Fibroblast of the aortic adventitia (primary cell): ENCODE data around the gene ABHD3. TPM values are rescaled to one million over a fixed set of nuclear protein-coding genes. Genes with fewer than 3 reads are reported as not detected.
A peak's percentile ranks its signal among the peaks of the same experiment; 100 is the strongest.
"Not testable (repeated sequence)": the region's sequence is repeated elsewhere in the genome, so short reads cannot be mapped to it uniquely, and the experiment has no call there.

Experiments
- DNase-seq: peaks from one replicate; pipeline ENCODE4 v3.0.0-alpha.2; 2010; ENCODE audit warnings: low read depth
- H3K4me3 ChIP-seq: 2 replicates; pipeline ENCODE4 v1.5.1; 2011; ENCODE audit warnings: low read depth, mild to moderate bottlenecking, control low read depth, low read length, moderate library complexity
- CTCF ChIP-seq: IDR thresholded peaks from 2 replicates; pipeline ENCODE4 v1.5.1; 2011; ENCODE audit warnings: mild to moderate bottlenecking, low read length, control low read depth, inconsistent platforms; ENCODE audit not compliant: insufficient read depth
- total RNA-seq: library from RNA; depleted of rRNA; stranded (reverse); fragments of >200 nt; gene quantifications from 2 replicates; pipeline ENCODE4 v1.2.3, GENCODE V29; 2012; ENCODE audit warnings: low replicate concordance

Gene ABHD3
- total RNA-seq, 1 donor: 5.5 TPM

GRCh38 chr18:21650311-21650710 is 54.3 kb downstream of the ABHD3 start:
- no peak for DNase-seq
- TF ChIP-seq CTCF: no peak

GRCh38 chr18:21640375-21640774 is 64.2 kb downstream of the ABHD3 start:
- not testable (repeated sequence) for H3K4me3 ChIP-seq, DNase-seq

More at GRCh38 chr18:21650311-21650710, 54.3 kb downstream of the ABHD3 start:
- H3K4me3 ChIP-seq: no peak overlapping the region

GRCh38 chr18:21638822-21639221 is 65.8 kb downstream of the ABHD3 start:
- no peak overlapping the region for H3K4me3 ChIP-seq
- no peak for DNase-seq
- TF ChIP-seq CTCF: no peak

- no peak for DNase-seq
- TF ChIP-seq CTCF: no peak
- H3K4me3 ChIP-seq: no peak overlapping the region
Measured at GRCh38 chr18:21636769-21637168, 67.8 kb downstream of the ABHD3 start.

GRCh38 chr18:21634588-21635199 is 69.9 kb downstream of the ABHD3 start:
- TF ChIP-seq CTCF: no peak
- no peak overlapping the region for H3K4me3 ChIP-seq
- no peak for DNase-seq

- H3K4me3 ChIP-seq: no peak overlapping the region
- no peak for TF ChIP-seq CTCF
- peak; percentile 26 for DNase-seq
Measured at GRCh38 chr18:21632393-21632792, 72.2 kb downstream of the ABHD3 start.

GRCh38 chr18:21629089-21629832 is 75.3 kb downstream of the ABHD3 start:
- DNase-seq: no peak
- no peak for TF ChIP-seq CTCF
- no peak overlapping the region for H3K4me3 ChIP-seq

GRCh38 chr18:21621640-21622039 is 82.9 kb downstream of the ABHD3 start:
- DNase-seq, H3K4me3 ChIP-seq: not testable (repeated sequence)
